Adrenal gland (tissue), 5 donors: ENCODE data around the gene ENPP7.

Experiments used
- CTCF ChIP-seq, 6 experiments: fragments of 450-650 bp in 4 of 6; fragments of 200-600 bp in 2 of 6; sonication (generic) in 1 of 6; IDR thresholded peaks; 1 replicate in 5 of 6; 2 replicates in 1 of 6; pipeline versions ENCODE4 v1.5.1 to v1.8.0; 2016 to 2021; ENCODE audit warnings: antibody characterized with exemption in 6 of 6, mild to moderate bottlenecking in 2 of 6, moderate library complexity in 1 of 6
- POLR2A ChIP-seq, 2 donors: fragments of 450-650 bp; IDR thresholded peaks; one replicate each; pipeline ENCODE4 v1.6.1; 2017; ENCODE audit warnings: antibody characterized with exemption in 2 of 2, mild to moderate bottlenecking in 2 of 2, moderate library complexity in 1 of 2
- donor health status: DM: no; HTN: no; CAD: no.

DNA sequence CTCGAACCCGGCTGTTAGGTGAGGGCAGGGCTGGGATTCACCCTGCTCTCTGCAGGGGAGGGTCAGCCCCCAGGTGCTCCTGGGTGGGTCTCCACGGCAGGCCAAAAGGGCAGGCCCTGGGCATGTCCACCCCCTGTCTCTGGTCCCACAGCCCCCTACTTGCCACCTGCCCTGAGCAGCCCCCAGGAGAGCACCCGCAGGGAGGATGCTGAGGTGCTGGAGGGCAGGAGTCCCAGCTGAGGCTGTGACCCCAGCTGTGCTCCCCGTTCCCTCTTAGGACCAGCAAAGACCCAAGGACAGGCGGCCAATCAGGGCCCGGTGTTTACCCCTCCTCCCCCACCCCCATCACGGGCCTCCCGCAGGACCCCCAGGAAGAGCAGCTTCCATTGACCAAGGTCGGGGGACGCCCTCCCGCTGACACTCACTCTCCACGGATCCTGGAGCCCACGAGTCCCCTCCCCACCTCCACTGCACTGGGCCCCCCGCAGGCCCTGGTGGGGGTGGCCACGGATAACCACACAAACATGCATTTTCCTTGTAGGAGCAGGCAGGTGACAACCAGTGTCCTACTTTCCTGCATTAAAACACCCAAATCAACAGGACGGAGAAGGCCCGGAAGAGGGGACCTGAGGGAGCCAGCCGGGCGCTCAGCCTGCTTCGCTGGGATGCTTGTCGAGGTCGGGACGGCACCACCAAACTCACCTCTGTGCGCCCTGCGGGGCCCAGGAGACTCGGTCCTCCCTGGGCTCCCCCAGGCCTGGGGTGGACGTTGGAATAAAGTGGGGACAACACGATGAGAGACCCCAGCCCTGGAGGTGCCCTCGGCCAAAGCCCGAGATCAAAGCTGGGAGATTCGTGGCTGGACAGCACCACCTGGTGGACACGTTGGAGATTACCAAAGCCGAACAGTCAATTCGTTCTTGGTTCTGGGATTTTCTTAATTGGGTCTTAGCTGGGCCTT lies 22.5 kb upstream of the ENPP7 start:
- TF ChIP-seq CTCF (IDR thresholded peaks at IDR 0.05), result peak; percentile 63 to 80 (median 74)
- no peak for TF ChIP-seq POLR2A (IDR thresholded peaks at IDR 0.05)
